ENCODE results near the gene HERPUD1.

The HERPUD1 gene

GRCh38 chr16:56953006-56953405 is 21.1 kb downstream of the HERPUD1 start:
- in situ Hi-C loops (cut with MboI; ENCODE audit: low sequenced_read_pairs) = loop anchor here (25.0 kb wide), 1 partner anchor 209 kb away; no protein-coding TSS in a partner anchor

DNA sequence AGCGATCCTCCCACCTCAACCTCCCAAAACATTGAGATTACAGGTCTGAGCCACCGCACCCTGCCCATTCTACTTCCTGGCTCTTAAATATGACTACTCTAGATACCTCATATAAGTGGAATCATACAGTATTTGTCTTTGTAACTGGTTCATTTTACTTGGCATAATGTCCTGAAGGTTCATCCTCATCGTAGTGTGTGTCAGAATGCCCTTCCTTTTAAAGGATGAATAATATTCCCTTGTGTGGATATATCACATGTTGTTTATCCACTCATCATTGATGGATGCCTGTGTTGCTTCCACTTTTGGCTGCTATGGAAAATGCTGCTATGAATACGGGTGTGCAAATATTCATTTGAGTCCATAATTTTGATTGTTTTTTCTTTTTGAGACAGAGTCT is 24.1 kb downstream of the HERPUD1 start:
- in situ Hi-C loops (cut with MboI; ENCODE audit: low sequenced_read_pairs) = loop anchor here (25.0 kb wide), 1 partner anchor 206 kb away; no protein-coding TSS in a partner anchor

DNA sequence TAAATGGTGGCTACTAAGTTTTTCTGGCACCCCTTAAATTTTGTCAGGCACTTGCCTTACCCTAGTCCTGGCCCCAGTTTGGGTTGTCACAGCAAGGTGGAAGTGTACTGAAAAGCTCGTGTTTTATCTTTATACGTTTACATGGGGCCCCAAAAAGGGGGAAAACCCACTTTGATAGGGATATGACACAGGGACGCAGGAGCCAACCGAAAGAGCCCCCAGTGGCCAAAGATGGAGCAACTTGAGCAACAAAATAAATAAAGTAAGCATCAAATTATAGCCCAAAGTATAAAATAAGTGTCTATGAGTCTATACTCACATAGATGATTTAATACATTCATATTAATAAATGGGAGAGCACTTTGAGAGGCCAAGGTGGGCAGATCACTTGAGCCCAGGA is 24.8 kb downstream of the HERPUD1 start:
- in situ Hi-C loops (cut with MboI; ENCODE audit: low sequenced_read_pairs) = loop anchor here (25.0 kb wide), 1 partner anchor 206 kb away; no protein-coding TSS in a partner anchor

DNA sequence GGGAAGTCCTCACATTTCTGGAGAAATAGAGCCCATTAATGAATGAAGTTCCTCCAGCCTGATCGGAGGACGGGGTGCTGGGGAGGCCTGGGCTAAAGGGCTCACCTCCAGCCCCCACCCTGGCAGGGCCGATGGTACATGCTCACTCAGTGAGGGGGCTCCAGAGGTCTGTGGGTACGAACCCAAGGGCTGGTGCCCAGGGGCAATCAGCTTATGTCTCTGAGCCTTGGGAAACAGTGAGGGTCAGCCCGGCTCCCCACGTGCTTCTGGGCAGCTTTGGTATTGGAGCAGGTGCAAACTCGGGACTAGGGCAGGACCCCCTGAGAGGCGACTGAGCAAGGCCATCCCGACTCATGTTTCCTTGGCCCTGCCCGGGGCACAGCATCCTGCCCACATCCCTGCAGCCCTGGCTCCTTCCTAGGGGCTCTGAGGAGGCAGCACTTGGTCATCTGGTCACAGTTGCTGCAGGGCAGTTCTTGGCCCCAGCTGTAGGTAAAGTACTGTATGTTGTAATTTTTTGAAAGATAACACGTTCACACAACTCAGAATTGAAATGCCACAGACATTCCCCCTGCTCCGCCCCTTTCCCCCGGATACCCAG is 28.8 kb downstream of the HERPUD1 start:
- in situ Hi-C loops (cut with MboI; ENCODE audit: low sequenced_read_pairs) = loop anchor here (25.0 kb wide), 1 partner anchor 202 kb away; no protein-coding TSS in a partner anchor

DNA sequence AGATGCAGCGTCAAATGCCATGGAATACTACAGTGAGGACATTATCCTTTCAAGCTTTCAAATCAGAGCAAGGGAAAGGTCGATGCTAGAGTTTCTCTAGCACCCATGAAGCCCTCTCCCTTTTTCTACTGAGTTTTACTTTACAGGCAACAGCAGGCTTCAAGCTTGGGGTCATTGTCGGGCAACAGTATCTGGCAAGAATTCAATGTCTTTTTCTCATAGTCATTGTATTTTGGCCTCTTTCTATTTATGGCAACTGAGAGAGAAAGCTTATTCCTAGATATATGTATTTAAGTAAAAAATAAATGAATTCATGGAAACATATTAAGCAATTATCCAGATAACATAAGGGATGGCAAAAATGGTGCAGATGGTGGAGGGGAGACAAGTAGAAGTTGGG is 29.4 kb downstream of the HERPUD1 start:
- in situ Hi-C loops (cut with MboI; ENCODE audit: low sequenced_read_pairs) = loop anchor here (25.0 kb wide), 1 partner anchor 201 kb away; no protein-coding TSS in a partner anchor

DNA sequence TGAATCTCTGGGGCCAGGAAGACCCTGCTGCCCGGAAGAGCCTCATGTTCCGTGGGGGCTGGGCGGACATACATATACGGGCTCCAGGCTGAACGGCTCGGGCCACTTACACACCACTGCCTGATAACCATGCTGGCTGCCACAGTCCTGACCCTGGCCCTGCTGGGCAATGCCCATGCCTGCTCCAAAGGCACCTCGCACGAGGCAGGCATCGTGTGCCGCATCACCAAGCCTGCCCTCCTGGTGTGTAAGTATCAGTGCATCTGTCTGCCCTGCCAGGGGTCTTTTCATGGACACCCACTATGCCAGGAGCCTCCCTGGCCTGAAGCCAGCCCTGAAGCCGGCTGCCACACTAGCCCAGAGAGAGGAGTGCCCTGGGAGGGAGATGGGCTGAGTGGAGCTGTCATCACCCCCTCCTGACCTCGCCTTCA is 29.9 kb downstream of the HERPUD1 start, which contains the start of gene CETP:
Gene CETP (plus strand): TSS at position 100 of the 431 bp plus-strand sequence. CDS start 30 bp downstream, at position 130.
- in situ Hi-C loops (cut with MboI; ENCODE audit: low sequenced_read_pairs) = loop anchor here (25.0 kb wide), 1 partner anchor 200 kb away; no protein-coding TSS in a partner anchor

GRCh38 chr16:56964243-56965148 is 32.6 kb downstream of the HERPUD1 start:
- in situ Hi-C loops (cut with MboI; ENCODE audit: low sequenced_read_pairs) = loop anchor here (25.0 kb wide), 1 partner anchor 198 kb away; no protein-coding TSS in a partner anchor

- in situ Hi-C loops (cut with MboI; ENCODE audit: low sequenced_read_pairs) = loop anchor here (25.0 kb wide), 1 partner anchor 197 kb away; no protein-coding TSS in a partner anchor
Observed at GRCh38 chr16:56965149-56966092, 33.5 kb downstream of the HERPUD1 start.

DNA sequence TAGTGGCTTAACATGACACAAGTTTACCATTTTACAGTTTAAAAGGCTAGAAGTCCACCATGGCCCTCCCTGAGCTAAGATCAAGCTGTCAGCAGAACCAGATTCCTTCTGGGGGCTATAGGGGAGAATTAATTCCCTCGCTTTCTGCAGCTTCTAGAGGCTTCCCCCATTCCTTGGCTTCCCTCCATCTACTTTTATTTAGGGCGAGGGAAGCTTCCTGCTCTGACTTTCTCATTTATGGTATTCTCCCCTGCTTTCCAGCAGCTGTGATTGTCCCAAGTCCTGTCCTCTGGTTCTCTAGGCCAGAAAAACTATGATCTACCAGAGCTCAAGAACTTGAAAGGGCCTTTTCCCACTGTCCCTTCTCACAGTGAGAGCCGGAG is 34.1 kb downstream of the HERPUD1 start:
- in situ Hi-C loops (cut with MboI; ENCODE audit: low sequenced_read_pairs) = loop anchor here (25.0 kb wide), 1 partner anchor 196 kb away; no protein-coding TSS in a partner anchor

GRCh38 chr16:56967733-56968132 is 35.8 kb downstream of the HERPUD1 start:
- in situ Hi-C loops (cut with MboI; ENCODE audit: low sequenced_read_pairs) = loop anchor here (25.0 kb wide), 1 partner anchor 195 kb away; no protein-coding TSS in a partner anchor

GRCh38 chr16:56969769-56970168 is 37.8 kb downstream of the HERPUD1 start:
- in situ Hi-C loops (cut with MboI; ENCODE audit: low sequenced_read_pairs) = loop anchor here (25.0 kb wide), 1 partner anchor 193 kb away; no protein-coding TSS in a partner anchor

- in situ Hi-C loops (cut with MboI; ENCODE audit: low sequenced_read_pairs) = loop anchor here (25.0 kb wide), 1 partner anchor 191 kb away; no protein-coding TSS in a partner anchor
Observed at GRCh38 chr16:56970934-56971767, 39.2 kb downstream of the HERPUD1 start.

GRCh38 chr16:56971768-56972043 is 39.8 kb downstream of the HERPUD1 start:
- in situ Hi-C loops (cut with MboI; ENCODE audit: low sequenced_read_pairs) = loop anchor here (25.0 kb wide), 1 partner anchor 191 kb away; no protein-coding TSS in a partner anchor

GRCh38 chr16:56972403-56973293 is 40.7 kb downstream of the HERPUD1 start:
- in situ Hi-C loops (cut with MboI; ENCODE audit: low sequenced_read_pairs) = loop anchor here (25.0 kb wide), 1 partner anchor 190 kb away; no protein-coding TSS in a partner anchor

DNA sequence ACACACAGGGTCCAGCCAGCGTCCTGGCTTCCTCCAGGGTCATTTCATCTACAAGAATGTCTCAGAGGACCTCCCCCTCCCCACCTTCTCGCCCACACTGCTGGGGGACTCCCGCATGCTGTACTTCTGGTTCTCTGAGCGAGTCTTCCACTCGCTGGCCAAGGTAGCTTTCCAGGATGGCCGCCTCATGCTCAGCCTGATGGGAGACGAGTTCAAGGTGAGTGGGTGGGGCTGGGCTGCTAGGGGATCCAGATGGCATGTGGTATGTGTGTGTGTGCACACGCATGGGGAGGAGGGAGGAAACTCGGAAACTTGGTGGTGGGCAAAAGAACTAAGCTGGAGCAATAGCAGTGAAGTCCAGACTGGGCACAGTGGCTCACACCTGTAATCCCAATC is 41.4 kb downstream of the HERPUD1 start:
- in situ Hi-C loops (cut with MboI; ENCODE audit: low sequenced_read_pairs) = loop anchor here (25.0 kb wide), 1 partner anchor 189 kb away; no protein-coding TSS in a partner anchor

- in situ Hi-C loops (cut with MboI; ENCODE audit: low sequenced_read_pairs) = loop anchor here (25.0 kb wide), 1 partner anchor 188 kb away; no protein-coding TSS in a partner anchor
Observed at GRCh38 chr16:56973899-56974298, 42.0 kb downstream of the HERPUD1 start.

DNA sequence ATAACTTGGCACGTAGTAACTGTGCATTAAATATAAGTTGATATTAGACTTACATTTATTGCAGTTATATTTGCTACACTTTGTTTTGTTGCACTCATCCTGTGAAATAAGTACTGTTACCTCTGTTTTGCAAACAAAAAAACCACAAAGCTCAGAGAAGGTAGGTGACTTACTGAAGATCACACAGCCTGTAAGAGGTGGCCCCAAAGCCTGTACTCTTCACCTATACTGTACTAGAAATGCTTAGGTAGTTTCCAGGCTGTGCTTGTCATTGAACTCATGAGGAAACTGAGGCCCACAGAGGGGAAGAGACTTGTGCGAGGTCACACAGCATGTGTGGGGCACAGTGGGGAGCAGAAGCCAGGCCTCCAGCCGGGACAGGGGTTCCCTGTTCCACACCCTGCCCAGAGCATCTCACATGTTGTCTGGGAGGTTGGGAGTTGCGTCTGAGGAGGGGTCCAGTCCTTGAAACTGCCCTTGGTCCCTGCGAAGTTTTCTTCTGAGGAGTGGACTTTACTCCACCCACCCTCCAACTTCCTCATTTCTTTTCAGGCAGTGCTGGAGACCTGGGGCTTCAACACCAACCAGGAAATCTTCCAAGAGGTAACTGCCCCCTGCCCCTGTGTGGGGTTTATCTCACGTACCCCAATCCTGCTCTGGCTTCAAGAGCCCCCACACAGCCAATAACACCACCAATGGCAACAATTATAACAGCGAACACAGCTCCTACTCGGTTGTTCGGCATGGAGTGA is 42.8 kb downstream of the HERPUD1 start:
- in situ Hi-C loops (cut with MboI; ENCODE audit: low sequenced_read_pairs) = loop anchor here (25.0 kb wide), 1 partner anchor 188 kb away; no protein-coding TSS in a partner anchor
